GM18511 (cell line): ENCODE measurements around the gene ACAD10.
"Not testable (repeated sequence)": the region's sequence is repeated elsewhere in the genome, so short reads cannot be mapped to it uniquely, and the experiment has no call there.

ENCODE experiments used
- ATAC-seq: cut with Tn5 transposase; IDR thresholded peaks from one replicate; pipeline ENCODE4 v1.9.1; 2021; ENCODE audit warnings: mild to moderate bottlenecking, moderate library complexity; ENCODE audit not compliant: unreplicated experiment

ACAD10 gene

DNA sequence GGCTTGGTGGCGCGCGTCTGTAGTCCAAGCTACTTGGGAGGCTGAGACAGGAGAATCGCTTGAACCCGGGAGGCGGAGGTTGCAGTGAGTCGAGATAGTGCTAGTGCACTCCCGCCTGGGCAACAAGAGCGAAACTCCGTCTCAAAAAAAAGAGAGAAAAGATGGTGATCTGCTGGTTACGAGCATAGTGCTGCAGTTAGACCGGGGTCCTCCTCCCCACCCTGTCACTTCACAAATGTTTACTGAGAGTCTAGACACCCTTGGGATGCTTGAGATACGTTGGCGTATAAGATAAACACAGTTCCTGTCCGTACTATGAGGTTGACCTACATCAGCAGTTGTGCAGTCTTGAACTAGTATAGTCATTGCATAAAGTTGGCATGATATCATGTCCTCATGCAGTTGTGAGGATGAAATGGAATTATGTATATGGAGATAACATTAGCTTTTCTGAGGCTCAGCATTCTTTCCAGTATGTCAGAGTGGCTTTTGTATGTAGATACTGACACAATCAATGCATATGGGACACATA is 787 bp downstream of the ACAD10 start:
- no peak for ATAC-seq

DNA sequence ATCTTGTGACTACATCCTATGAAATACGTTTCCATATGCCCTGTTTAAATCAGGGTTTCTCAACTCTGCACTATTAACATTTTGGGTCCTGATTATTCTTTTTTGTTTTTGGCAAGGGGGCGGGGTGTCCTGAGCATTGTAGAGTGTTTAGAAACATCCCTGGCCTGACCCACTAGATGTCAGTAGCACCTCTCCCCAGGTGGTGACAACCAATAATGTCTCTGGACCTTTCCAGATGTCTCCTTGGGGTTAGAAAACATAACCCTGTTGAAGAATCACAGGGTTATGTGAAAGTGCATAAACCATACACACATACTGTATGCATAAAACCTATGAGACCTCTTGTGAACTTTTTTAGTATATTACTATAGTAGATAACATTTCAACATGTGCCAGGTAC is 1.4 kb downstream of the ACAD10 start:
- ATAC-seq, result no peak

DNA sequence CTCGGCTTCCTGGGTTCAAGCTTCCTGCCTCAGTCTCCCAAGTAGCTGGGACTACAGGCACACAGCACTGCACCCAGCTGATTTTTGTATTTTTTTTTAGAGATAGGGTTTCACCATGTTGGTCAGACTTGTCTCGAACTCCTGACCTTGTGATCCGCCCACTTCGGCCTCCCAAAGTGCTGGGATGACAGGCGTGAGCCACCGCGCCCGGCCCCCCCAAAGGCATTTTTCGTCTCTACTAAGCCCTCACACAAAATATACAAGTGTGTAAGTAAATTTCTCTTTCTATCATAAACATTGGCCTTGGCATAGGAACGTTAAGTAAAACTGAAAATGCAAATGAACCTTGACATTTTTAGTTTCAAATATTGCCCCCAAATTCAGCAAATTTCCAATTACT is 2.1 kb downstream of the ACAD10 start:
- ATAC-seq, result no peak

DNA sequence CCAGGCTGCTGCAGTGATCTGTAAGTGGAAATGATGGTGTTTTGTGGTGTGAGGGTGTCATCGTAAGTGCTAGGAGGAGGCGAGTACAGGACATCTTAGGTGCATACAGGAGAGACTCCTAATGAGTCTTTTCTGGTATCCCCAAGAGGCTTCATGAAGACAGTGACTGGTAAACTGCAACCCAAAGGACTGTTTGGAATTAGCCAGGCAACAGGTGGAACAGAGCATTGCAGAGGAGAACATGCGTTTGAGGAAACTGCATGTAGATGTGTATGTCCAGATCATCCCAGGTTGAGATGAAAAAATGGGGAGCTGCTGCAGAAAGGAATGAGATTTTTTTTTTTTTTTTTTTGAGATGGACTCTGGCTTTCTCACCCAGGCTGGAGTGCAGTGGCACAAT is 5.4 kb downstream of the ACAD10 start:
- no peak for ATAC-seq

DNA sequence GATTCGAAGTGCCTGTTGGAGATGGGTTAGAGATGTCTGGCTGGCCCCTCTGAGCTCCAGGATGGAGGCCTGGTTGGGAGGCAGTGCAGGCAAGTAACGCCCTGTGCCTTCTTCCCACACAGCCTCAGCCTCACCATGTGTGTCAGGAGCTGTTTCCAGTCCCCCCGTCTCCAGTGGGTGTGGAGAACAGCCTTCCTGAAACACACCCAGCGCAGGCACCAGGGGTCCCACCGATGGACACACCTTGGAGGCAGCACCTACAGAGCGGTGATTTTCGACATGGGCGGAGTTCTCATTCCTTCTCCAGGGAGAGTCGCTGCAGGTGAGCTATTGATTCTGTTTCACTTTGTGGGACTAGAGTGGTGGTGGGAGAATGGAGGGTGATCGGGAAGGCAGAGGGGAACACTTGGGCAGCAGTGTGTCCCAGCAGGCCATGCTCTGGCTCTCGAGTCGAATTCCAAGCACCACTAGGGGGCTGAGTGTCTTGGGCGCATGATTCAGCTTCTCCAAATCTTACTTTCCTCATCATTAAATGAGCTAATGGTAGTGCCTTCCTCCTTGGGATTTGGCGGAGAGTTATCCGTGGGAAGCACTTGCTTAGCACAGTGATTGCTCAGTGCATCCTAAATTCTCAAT is 6.8 kb downstream of the ACAD10 start:
- no peak for ATAC-seq

DNA sequence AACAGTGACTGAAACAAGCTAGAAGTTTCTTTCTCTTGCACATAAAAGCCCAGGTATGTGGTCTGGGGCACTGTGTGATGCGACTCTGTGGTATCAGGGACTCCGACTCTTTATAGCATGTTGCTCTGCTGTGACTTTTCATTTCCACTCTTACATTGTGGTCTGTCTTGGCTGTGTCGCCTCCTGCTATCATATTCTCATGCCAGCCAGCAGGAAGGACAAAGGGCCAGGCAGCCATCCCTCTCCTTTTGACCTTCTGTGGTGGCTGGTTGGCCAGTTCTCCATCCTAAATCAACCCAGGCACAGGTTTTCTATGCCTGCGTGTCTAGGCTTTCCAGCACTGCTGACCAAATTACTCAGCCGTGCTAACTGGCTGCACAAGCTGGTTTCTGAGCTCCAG is 8.0 kb downstream of the ACAD10 start:
- no peak for ATAC-seq

DNA sequence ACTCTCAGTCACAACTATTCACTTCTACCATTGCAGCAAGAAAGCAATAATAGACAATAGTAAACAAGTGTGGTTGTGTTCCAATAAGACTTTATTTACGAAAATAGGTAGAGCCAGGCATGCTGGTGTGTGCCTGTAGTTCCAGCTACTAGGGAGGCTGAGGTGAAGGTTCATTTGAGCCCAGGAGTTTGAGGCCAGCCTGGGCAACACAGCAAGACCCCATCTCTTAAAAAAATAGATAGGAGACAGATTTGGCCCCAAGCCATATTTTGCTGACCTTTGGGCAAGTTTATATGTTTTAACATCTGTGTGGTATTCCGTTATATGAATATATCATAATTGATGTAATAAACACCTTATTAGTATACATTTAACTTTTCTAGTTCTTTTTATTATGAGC is 14.1 kb downstream of the ACAD10 start:
- ATAC-seq, result no peak

DNA sequence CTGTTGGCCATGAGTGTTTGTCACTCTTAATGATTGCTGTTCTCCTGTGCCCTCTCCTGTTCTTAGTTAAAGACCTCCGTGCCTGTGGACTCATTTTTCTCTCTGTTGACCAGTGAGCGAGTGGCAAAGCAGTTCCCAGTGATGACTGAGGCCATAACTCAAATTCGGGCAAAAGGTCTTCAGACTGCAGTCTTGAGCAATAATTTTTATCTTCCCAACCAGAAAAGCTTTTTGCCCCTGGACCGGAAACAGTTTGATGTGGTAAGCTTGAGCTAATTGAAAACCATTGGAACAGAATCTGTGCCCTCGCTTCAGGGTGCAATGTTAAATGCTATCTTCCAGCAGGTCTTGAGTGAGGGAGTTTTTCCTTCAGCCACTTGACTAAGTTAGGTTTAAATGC is 19.8 kb downstream of the ACAD10 start:
- no peak for ATAC-seq

DNA sequence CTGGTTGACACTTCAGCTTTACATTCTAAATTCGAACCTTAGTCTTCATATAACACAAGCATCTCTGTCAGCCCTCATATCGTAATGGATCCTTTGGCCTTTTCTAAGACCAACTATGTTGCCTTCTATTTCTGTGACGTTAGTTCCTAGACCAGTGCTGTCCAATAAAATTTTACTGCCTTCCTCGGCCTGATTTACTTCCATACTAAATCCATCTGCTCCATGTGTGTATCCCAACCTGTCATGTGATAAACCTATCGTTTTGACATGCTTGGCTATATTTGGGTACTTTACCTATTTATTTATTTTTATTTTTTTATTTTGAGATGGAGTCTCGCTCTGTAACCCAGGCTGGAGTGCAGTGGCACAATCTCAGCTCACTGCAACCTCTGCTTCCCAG is 20.3 kb downstream of the ACAD10 start:
- ATAC-seq, result no peak

DNA sequence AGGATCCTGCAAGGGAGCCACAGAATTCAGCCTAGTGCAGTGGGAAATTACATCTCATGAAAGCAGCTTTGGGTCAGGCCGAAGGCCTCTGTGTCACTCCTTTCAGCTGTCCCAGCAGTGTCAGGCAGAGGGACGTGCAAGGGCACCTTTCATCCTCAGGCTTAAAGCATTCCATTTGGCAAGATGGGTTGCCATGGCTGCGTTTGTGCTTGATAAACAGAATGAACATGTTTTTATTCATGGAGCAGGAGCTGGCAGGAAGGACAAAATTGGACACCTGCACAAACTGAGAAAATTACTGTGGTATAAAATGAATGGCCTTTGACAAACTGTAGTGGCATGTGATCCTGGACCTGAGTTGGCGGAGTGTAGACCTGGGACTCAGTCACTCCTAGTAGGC is 29.4 kb downstream of the ACAD10 start:
- no peak for ATAC-seq

DNA sequence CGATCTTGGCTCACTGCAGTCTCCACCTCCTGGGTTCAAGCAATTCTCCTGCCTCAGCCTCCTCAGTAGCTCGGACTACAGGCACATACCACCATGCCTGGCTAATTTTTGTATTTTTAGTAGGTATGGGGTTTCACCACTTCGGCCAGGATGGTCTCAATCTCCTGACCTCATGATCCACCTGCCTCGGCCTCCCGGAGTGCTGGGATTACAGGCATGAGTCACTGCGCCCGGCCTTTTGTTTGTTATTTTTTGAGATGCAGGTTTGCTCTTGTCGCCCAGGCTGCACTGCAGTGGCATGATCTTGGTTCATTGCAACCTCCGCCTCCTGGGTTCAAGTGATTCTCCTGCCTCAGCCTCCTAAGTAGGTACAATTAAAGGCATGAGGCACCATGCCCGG is 33.5 kb downstream of the ACAD10 start:
- ATAC-seq, result not testable (repeated sequence)

DNA sequence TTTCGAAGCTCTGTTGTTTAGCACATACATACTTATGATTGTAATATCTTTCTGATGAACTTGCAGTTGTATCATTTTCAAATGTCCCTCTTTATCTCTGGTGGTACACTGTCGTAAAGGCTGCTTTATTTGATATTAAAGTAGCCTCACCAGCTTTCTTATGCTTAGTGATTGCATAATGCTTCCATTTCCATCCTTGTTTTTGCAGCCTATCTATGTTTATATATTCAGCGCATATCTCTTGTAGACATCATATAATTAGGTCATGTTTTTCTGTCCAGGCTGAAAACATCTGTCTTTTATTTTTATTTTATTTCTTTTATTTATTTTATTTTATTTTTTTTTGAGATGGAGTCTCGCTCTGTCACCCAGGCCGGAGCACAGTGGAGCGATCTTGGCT is 34.6 kb downstream of the ACAD10 start:
- no peak for ATAC-seq

DNA sequence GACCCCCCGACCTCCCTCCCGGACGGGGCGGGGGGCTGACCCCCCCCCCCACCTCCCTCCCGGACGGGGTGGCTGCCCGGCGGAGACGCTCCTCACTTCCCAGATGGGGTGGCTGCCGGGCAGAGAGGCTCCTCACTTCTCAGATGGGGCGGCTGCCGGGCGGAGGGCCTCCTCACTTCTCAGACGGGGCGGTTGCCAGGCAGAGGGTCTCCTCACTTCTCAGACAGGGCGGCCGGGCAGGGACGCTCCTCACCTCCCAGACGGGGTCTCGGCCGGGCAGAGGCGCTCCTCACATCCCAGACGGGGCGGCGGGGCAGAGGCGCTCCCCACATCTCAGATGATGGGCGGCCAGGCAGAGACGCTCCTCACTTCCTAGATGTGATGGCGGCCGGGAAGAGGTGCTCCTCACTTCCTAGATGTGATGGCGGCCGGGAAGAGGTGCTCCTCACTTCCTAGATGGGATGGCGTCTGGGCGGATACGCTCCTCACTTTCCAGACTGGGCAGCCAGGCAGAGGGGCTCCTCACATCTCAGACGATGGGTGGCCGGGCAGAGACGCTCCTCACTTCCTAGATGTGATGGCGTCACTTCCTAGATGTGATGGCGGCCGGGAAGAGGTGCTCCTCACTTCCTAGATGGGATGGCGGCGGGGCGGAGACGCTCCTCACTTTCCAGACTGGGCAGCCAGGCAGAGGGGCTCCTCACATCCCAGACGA is 38.0 kb downstream of the ACAD10 start:
- ATAC-seq, result not testable (repeated sequence)

DNA sequence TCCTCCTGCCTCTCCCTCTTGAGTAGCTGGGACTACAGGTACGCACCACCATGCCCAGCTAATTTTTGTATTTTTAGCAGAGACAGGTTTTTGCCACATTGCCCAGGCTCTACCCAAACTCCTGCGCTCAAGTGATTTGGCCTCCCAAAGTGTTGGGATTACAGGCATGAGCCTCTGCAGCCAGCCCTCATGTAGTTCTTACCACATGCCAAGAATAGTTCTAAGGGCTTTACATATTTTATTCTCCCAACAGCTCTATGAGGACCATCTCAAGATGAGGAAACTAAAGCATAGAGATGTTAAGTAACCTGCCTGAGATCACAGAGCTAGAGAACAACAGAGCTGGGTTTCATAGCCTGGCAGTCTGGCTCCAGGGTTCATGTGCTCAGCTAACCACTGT is 42.9 kb downstream of the ACAD10 start:
- ATAC-seq, result no peak

DNA sequence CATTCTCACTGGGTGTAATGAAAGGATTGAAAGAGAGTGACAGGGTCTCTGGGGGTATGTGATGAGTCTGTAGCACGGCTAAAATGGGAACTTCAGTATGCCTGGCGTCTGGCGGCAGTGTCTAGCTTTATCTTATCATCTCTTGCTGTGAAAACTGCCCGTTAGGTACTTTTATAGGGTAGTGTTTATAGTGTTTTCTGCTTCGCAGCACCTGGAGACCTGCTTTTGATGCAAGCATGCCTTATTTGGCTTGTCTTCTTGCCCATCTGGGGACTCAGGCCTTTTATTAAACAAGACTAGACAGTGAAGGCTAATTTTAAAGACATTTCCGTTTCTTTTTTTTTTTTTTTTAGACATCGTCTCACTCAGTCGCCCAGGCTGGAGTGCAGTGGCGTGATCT is 44.6 kb downstream of the ACAD10 start:
- ATAC-seq, result no peak

DNA sequence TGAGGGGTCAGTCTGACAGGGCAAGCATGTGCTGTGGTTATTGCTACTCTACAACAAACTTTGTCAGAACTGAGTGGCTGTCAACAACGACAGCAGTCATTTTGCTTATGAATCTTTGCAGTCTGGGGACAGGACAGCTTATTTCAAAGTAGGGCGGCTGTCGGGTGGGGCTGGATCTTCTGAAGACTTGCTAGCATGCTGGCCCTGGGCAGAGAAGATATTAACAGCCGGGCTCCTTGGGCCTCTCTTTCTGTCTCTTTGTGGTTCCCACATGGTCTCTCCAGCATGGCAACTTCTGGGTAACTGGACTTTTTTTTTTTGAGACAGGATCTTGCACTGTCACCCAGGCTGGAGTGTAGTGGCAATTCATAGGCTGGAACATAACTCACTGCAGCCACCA is 46.9 kb downstream of the ACAD10 start:
- no peak for ATAC-seq

DNA sequence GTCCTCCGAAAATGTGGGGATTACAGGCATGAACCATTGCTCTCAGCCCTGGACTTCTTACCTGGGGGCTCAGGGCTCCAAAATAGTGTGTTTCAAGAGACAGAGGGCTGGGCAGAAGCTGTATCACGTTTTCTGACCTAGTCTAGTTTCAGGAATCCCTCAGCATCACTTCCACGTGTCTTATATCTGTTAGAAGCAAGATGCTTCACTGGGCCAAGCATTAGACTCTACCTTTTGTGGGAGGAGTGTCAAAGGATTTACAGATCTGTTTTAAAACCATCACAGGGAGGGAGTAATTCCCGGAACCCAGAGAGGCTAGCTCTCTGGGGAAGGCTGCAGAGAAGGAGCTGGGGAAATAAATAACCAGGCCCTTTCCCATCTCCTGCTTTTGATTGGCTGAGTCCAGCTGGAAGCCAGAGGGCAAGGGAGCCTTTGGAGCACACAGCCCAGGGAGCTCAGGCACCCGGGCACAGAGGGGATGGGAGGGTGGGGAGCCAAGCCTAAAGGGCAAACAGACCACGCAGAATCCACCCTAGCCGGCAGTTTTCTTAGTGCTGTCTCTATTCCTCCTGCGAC is 47.6 kb downstream of the ACAD10 start:
- no peak for ATAC-seq

DNA sequence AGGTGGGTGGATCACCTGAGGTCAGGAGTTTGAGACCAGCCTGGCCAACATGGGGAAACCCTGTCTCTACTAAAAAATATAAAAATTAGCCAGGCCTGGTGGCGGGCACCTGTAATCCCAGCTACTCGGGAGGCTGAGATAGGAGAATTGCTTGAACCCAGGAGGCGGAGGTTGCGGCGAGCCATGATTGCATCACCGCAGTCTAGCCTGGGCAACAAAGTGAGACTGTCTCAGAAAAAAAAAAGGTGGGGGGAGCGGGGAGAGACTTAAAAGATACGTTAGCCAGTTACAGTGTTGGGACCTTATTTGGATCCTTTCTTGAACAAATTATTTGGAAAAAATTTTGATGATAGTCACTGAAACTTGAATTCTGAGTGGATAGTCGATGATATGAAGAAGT is 53.7 kb downstream of the ACAD10 start:
- ATAC-seq, result not testable (repeated sequence)

DNA sequence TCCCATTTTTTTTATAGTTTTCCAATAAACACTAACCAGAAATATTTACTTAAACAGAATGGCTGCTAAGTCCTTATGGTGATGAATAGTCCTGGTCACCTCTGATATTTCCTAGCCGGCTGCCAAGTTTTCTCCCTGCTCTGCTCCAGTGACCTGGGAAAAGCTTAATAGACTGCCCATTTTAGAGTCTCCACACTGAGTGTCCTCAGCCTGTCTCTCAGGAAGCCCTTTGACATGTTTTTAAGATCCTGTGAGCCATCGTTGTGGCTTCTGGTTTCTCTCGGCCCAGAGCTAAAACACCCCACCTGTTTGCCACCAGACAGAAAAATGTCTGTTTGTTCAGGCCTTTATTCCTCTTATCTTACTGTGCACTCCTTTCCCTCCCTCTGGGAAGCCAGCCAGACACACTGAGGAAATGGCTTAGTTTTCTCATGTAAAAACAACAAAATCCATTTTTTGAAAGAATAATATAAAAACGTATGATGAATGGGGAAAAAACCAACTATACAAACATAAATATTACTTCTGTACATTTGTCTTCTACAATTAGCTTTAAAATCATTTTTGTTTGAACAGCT is 55.5 kb downstream of the ACAD10 start:
- no peak for ATAC-seq

DNA sequence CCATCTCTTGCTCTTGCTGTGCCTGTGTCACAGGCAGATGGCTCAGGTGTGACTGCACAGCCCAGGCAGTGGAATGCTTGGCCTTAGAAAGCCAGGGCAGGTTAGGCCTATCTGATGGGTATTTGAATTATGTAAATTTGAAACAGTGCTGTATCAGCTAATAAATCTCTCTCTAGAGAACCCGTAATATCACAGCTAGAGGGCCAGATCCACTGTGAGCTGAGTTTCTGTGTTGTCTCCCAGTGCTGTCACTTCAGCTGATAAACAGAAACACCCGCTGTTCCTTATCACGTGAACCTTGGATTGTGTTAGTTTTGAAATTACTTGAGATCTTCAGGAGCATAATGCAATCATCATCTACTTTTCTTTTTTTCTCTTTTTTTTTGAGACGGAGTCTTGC is 59.4 kb downstream of the ACAD10 start:
- no peak for ATAC-seq

DNA sequence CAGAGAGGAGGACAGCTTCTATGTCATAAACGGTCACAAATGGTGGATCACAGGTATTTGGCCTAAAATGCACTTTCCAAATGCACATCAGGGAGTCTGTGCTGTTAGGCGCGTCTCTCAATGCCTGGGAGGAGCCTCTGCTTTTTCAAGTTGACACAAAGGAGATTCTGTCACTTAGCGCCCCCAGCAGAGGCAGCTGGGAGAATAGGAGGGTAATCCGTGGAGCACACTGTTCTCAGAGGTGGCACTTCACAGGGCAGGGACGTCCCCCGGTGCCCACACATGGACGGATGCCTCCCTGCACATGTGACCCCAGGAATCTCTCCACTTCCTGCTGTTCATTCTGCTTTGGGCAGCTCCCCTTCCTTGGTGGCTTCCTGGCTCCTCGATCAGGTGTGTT is 61.5 kb downstream of the ACAD10 start:
- no peak for ATAC-seq

DNA sequence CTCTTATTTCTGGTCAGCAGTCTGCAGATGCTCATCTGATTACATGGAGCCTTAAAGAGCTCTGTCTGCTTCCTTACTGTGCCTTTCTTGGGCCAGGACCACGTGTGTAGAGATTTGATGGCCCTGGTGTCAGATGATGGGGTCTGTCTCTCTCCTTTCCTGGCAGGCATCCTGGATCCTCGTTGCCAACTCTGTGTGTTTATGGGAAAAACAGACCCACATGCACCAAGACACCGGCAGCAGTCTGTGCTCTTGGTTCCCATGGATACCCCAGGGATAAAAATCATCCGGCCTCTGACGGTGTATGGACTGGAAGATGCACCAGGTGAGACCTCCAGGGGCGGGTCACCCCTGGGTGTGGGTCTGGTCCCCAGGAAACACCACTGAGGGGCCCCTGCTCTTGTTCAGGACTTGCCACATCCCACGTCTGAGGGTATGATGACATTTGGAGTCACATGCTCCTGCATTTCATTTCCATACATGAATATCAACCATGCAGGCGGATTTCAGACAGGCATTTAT is 62.4 kb downstream of the ACAD10 start:
- no peak for ATAC-seq
